ENCODE data around the gene GGNBP2. TPM values are rescaled to one million over a fixed set of nuclear protein-coding genes. Genes with fewer than 3 reads are reported as not detected.

Gene GGNBP2
- polyA plus RNA-seq, 3 donors = 22.3 to 89.5 (median 31.5) TPM

DNA sequence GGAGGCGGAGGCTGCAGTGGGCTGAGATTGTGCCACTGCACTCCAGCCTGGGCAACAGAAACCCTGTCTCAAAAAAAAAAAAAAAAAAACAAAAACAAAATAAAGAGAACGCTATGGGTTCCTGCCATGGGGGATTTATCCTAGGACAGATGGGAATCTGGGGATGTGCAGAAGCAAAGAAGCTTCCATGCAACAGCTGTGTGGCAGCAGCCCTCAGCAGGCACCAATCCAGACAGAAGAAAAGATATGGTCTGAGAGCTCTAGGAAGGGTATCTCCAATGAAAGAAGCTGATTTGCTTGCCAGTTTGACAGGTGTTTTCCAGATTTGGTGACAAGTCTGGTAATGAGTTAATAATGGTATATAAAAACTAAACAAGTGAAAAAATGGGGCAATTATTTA is 21.6 kb upstream of the GGNBP2 start:
- Histone ChIP-seq H3K9me3 (replicated peaks in 1 of 2; ENCODE audit: control insufficient read depth in 1 of 2, insufficient read depth in 1 of 2, low read length in 2 of 2) (no peaks in the 10 kb centered on the region), H3K79me2 (ENCODE audit: insufficient read depth, low read length) (no peaks in the 10 kb centered on the region), H3K27ac (ENCODE audit: low read depth in 1 of 2, low read length in 2 of 2) (no peak overlapping the region), H3K36me3 (replicated peaks in 1 of 2; ENCODE audit: control insufficient read depth in 1 of 2, insufficient read depth in 2 of 2, low read length in 2 of 2) (peaks cover 51 to 68% of the 10 kb centered on the region in 2 donors), H3K4me3 (replicated peaks in 1 of 3; ENCODE audit: low read depth in 2 of 3, low read length in 3 of 3) (no peak overlapping the region), H3K4me2 (replicated peaks; ENCODE audit: extremely low read depth, low read length, poor library complexity, severe bottlenecking) (no peak overlapping the region), H3K27me3 (ENCODE audit: control insufficient read depth in 2 of 2, insufficient read depth in 2 of 2, low read length in 2 of 2) (no peaks in the 10 kb centered on the region), H4K20me1 (ENCODE audit: insufficient read depth, low read length) (no peaks in the 10 kb centered on the region), H2AFZ (ENCODE audit: insufficient read depth, low read depth, low read length, poor library complexity, severe bottlenecking) (no peak overlapping the region), H3K9ac (ENCODE audit: insufficient read depth, low read length, poor library complexity, severe bottlenecking) (no peak overlapping the region), H3K4me1 (ENCODE audit: control insufficient read depth in 1 of 2, insufficient read depth in 2 of 2, low read length in 2 of 2) (no peaks in the 10 kb centered on the region)
- Mint-ChIP-seq H3K9me3 (no peaks in the 10 kb centered on the region), H3K27me3 (ENCODE audit: low read depth in 3 of 3) (peaks cover 0 to 1% (median 0%) of the 10 kb centered on the region in 3 donors), H3K4me1 (no peaks in the 10 kb centered on the region), H3K4me3 (no peak overlapping the region), H3K27ac (peak overlapping the region in 1 of 7 donors; percentile 63), H3K36me3 (peaks cover 50 to 82% of the 10 kb centered on the region in 2 donors)
- TF ChIP-seq, protein P1, sequence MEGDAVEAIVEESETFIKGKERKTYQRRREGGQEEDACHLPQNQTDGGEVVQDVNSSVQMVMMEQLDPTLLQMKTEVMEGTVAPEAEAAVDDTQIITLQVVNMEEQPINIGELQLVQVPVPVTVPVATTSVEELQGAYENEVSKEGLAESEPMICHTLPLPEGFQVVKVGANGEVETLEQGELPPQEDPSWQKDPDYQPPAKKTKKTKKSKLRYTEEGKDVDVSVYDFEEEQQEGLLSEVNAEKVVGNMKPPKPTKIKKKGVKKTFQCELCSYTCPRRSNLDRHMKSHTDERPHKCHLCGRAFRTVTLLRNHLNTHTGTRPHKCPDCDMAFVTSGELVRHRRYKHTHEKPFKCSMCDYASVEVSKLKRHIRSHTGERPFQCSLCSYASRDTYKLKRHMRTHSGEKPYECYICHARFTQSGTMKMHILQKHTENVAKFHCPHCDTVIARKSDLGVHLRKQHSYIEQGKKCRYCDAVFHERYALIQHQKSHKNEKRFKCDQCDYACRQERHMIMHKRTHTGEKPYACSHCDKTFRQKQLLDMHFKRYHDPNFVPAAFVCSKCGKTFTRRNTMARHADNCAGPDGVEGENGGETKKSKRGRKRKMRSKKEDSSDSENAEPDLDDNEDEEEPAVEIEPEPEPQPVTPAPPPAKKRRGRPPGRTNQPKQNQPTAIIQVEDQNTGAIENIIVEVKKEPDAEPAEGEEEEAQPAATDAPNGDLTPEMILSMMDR (IDR thresholded peaks at IDR 0.05) = no peak
- WGBS (ENCODE audit: insufficient coverage) = no CpG with 5 or more reads among the region's 2 CpGs
- no peak for DNase-seq
- intact Hi-C loops (cut with micrococcal nuclease) = no loop called here

DNA sequence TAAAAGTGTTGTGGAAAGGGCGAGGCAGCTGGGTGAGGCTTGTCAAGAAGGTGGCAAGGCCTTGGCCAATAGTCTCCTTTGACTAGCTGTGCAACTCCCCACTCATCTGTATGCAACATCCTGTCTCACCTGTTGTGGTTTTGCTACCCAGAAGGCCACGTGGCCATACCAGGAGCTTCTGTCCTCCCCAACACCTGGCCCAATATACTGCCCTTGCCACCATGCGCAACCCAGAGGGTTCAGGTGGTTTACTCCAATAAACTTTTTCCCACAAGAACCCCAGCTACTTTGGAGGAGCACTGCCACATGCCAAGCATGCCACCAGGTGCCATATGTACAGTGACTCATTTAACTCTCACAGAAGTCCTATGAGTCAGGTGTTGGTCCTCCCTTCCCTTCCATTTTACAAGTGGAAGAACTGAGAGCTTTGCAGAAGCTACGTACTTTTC is 20.3 kb upstream of the GGNBP2 start:
- no peak overlapping the region for H3K4me3 Mint-ChIP-seq
- Histone ChIP-seq H3K4me3 (replicated peaks in 1 of 3; ENCODE audit: low read depth in 2 of 3, low read length in 3 of 3) (no peak overlapping the region), H3K79me2 (ENCODE audit: insufficient read depth, low read length) (no peaks in the 10 kb centered on the region), H2AFZ (ENCODE audit: insufficient read depth, low read depth, low read length, poor library complexity, severe bottlenecking) (no peak overlapping the region), H3K4me2 (replicated peaks; ENCODE audit: extremely low read depth, low read length, poor library complexity, severe bottlenecking) (no peak overlapping the region), H3K36me3 (replicated peaks in 1 of 2; ENCODE audit: control insufficient read depth in 1 of 2, insufficient read depth in 2 of 2, low read length in 2 of 2) (peaks cover 54 to 72% of the 10 kb centered on the region in 2 donors), H3K27me3 (ENCODE audit: control insufficient read depth in 2 of 2, insufficient read depth in 2 of 2, low read length in 2 of 2) (no peaks in the 10 kb centered on the region), H3K4me1 (ENCODE audit: control insufficient read depth in 1 of 2, insufficient read depth in 2 of 2, low read length in 2 of 2) (peaks cover 0 to 6% of the 10 kb centered on the region in 2 donors), H3K9ac (ENCODE audit: insufficient read depth, low read length, poor library complexity, severe bottlenecking) (no peak overlapping the region), H3K27ac (ENCODE audit: low read depth in 1 of 2, low read length in 2 of 2) (no peak overlapping the region), H4K20me1 (ENCODE audit: insufficient read depth, low read length) (no peaks in the 10 kb centered on the region), H3K9me3 (replicated peaks in 1 of 2; ENCODE audit: control insufficient read depth in 1 of 2, insufficient read depth in 1 of 2, low read length in 2 of 2) (no peaks in the 10 kb centered on the region)
- H3K9me3 Mint-ChIP-seq = no peaks in the 10 kb centered on the region
- peaks cover 51 to 80% of the 10 kb centered on the region in 2 donors for H3K36me3 Mint-ChIP-seq
- peaks cover 5% of the 10 kb centered on the region for H3K4me1 Mint-ChIP-seq
- DNase-seq = no peak
- TF ChIP-seq, protein P1 (IDR thresholded peaks at IDR 0.05) = no peak
- WGBS (ENCODE audit: insufficient coverage) = 71% methylated on average over 2 of the region's 4 CpGs
- H3K27ac Mint-ChIP-seq = peak overlapping the region in 1 of 7 donors; percentile 15
- peaks cover 0 to 1% (median 0%) of the 10 kb centered on the region in 3 donors for H3K27me3 Mint-ChIP-seq (ENCODE audit: low read depth in 3 of 3)
- intact Hi-C loops (cut with micrococcal nuclease) = no loop called here

Data from CD14-positive monocyte (primary cell).